ENCODE data around the gene ZBTB20. TPM values are rescaled to one million over a fixed set of nuclear protein-coding genes. Genes with fewer than 3 reads are reported as not detected.

ZBTB20 gene
- total and polyA plus RNA-seq, 3 experiments from 2014 or later = 6.3 to 25.6 (median 6.5) TPM

- DNase-seq = no peak
- Mint-ChIP-seq H3K9me3 (peaks cover 3 to 12% (median 11%) of the 10 kb centered on the region in 5 donors), H3K36me3 (peaks cover 4 to 23% (median 13%) of the 10 kb centered on the region in 3 donors), H3K4me3 (no peak overlapping the region), H3K27me3 (no peaks in the 10 kb centered on the region), H3K27ac (no peak overlapping the region), H3K4me1 (peaks cover 0 to 12% (median 8%) of the 10 kb centered on the region in 3 donors)
- no peaks in the 10 kb centered on the region for H3K27me3 ChIP-seq (ENCODE audit: insufficient read depth, low read length, poor library complexity, severe bottlenecking)
- no peaks in the 10 kb centered on the region for H3K36me3 ChIP-seq (ENCODE audit: insufficient read depth, low read length)
- CTCF ChIA-PET = no interaction called here
- H3K9me3 ChIP-seq (ENCODE audit: low read length) = no peaks in the 10 kb centered on the region
- POLR2A ChIA-PET = no interaction called here
- no peak overlapping the region for H3K4me3 ChIP-seq (ENCODE audit: low read length)
- H3K4me1 ChIP-seq (ENCODE audit: insufficient read depth, low read length) = no peaks in the 10 kb centered on the region
- no peak overlapping the region for H3K27ac ChIP-seq (ENCODE audit: low read depth, low read length)
Observed at GRCh38 chr3:114666623-114667022, 480.5 kb downstream of the ZBTB20 start.

GRCh38 chr3:114664006-114664405 lies 483.1 kb downstream of the ZBTB20 start:
- DNase-seq = no peak
- Histone ChIP-seq H3K36me3 (ENCODE audit: insufficient read depth, low read length) (no peaks in the 10 kb centered on the region), H3K4me3 (ENCODE audit: low read length) (no peak overlapping the region), H3K4me1 (ENCODE audit: insufficient read depth, low read length) (no peaks in the 10 kb centered on the region), H3K9me3 (ENCODE audit: low read length) (no peaks in the 10 kb centered on the region), H3K27me3 (ENCODE audit: insufficient read depth, low read length, poor library complexity, severe bottlenecking) (no peaks in the 10 kb centered on the region), H3K27ac (ENCODE audit: low read depth, low read length) (no peak overlapping the region)
- H3K9me3 Mint-ChIP-seq = peaks cover 5 to 14% (median 11%) of the 10 kb centered on the region in 5 donors
- H3K36me3 Mint-ChIP-seq = peaks cover 12 to 39% (median 23%) of the 10 kb centered on the region in 3 donors
- ChIA-PET CTCF (no interaction called here), POLR2A (no interaction called here)
- no peak overlapping the region for H3K27ac Mint-ChIP-seq
- peaks cover 0 to 4% (median 0%) of the 10 kb centered on the region in 3 donors for H3K4me1 Mint-ChIP-seq
- no peak overlapping the region for H3K4me3 Mint-ChIP-seq
- H3K27me3 Mint-ChIP-seq = no peaks in the 10 kb centered on the region

GRCh38 chr3:114660808-114661207 lies 486.3 kb downstream of the ZBTB20 start:
- no peaks in the 10 kb centered on the region for H3K36me3 ChIP-seq (ENCODE audit: insufficient read depth, low read length)
- ChIA-PET POLR2A (no interaction called here), CTCF (no interaction called here)
- H3K27me3 Mint-ChIP-seq = no peaks in the 10 kb centered on the region
- H3K4me1 Mint-ChIP-seq = no peaks in the 10 kb centered on the region
- H3K4me3 ChIP-seq (ENCODE audit: low read length) = no peak overlapping the region
- H3K27ac Mint-ChIP-seq = no peak overlapping the region
- H3K36me3 Mint-ChIP-seq = peaks cover 10 to 53% (median 28%) of the 10 kb centered on the region in 3 donors
- H3K27me3 ChIP-seq (ENCODE audit: insufficient read depth, low read length, poor library complexity, severe bottlenecking) = no peaks in the 10 kb centered on the region
- no peaks in the 10 kb centered on the region for H3K4me1 ChIP-seq (ENCODE audit: insufficient read depth, low read length)
- peaks cover 5 to 12% (median 11%) of the 10 kb centered on the region in 5 donors for H3K9me3 Mint-ChIP-seq
- no peak overlapping the region for H3K27ac ChIP-seq (ENCODE audit: low read depth, low read length)
- DNase-seq = no peak
- no peak overlapping the region for H3K4me3 Mint-ChIP-seq
- H3K9me3 ChIP-seq (ENCODE audit: low read length) = no peaks in the 10 kb centered on the region

GRCh38 chr3:114660124-114660523 lies 487.0 kb downstream of the ZBTB20 start:
- Histone ChIP-seq H3K27me3 (ENCODE audit: insufficient read depth, low read length, poor library complexity, severe bottlenecking) (no peaks in the 10 kb centered on the region), H3K36me3 (ENCODE audit: insufficient read depth, low read length) (no peaks in the 10 kb centered on the region), H3K9me3 (ENCODE audit: low read length) (no peaks in the 10 kb centered on the region), H3K4me3 (ENCODE audit: low read length) (no peak overlapping the region), H3K4me1 (ENCODE audit: insufficient read depth, low read length) (no peaks in the 10 kb centered on the region), H3K27ac (ENCODE audit: low read depth, low read length) (no peak overlapping the region)
- no peak for DNase-seq
- Mint-ChIP-seq H3K4me1 (no peaks in the 10 kb centered on the region), H3K9me3 (peaks cover 5 to 12% (median 11%) of the 10 kb centered on the region in 5 donors), H3K27me3 (no peaks in the 10 kb centered on the region), H3K27ac (no peak overlapping the region), H3K4me3 (no peak overlapping the region), H3K36me3 (peaks cover 10 to 48% (median 27%) of the 10 kb centered on the region in 3 donors)
- CTCF ChIA-PET = no interaction called here
- POLR2A ChIA-PET = no interaction called here

- DNase-seq = no peak
- H3K4me1 Mint-ChIP-seq = no peaks in the 10 kb centered on the region
- Histone ChIP-seq H3K4me1 (ENCODE audit: insufficient read depth, low read length) (no peaks in the 10 kb centered on the region), H3K36me3 (ENCODE audit: insufficient read depth, low read length) (no peaks in the 10 kb centered on the region), H3K9me3 (ENCODE audit: low read length) (no peaks in the 10 kb centered on the region), H3K4me3 (ENCODE audit: low read length) (no peak overlapping the region), H3K27me3 (ENCODE audit: insufficient read depth, low read length, poor library complexity, severe bottlenecking) (no peaks in the 10 kb centered on the region), H3K27ac (ENCODE audit: low read depth, low read length) (no peak overlapping the region)
- peaks cover 5 to 9% (median 7%) of the 10 kb centered on the region in 5 donors for H3K9me3 Mint-ChIP-seq
- H3K4me3 Mint-ChIP-seq = no peak overlapping the region
- CTCF ChIA-PET = no interaction called here
- POLR2A ChIA-PET = no interaction called here
- H3K27ac Mint-ChIP-seq = peak overlapping the region in 1 of 8 donors; percentile 67
- peaks cover 10 to 41% (median 21%) of the 10 kb centered on the region in 3 donors for H3K36me3 Mint-ChIP-seq
- no peaks in the 10 kb centered on the region for H3K27me3 Mint-ChIP-seq
Observed at GRCh38 chr3:114659109-114660061, 487.7 kb downstream of the ZBTB20 start.

- H3K4me3 Mint-ChIP-seq = no peak overlapping the region
- ChIA-PET CTCF (no interaction called here), POLR2A (no interaction called here)
- H3K27ac ChIP-seq (ENCODE audit: low read depth, low read length) = no peak overlapping the region
- H3K9me3 ChIP-seq (ENCODE audit: low read length) = no peaks in the 10 kb centered on the region
- no peaks in the 10 kb centered on the region for H3K27me3 ChIP-seq (ENCODE audit: insufficient read depth, low read length, poor library complexity, severe bottlenecking)
- H3K9me3 Mint-ChIP-seq = no peaks in the 10 kb centered on the region
- peak overlapping the region in 1 of 8 donors; percentile 45 for H3K27ac Mint-ChIP-seq
- H3K27me3 Mint-ChIP-seq = no peaks in the 10 kb centered on the region
- no peaks in the 10 kb centered on the region for H3K36me3 ChIP-seq (ENCODE audit: insufficient read depth, low read length)
- H3K4me1 Mint-ChIP-seq = peaks cover 0 to 11% (median 9%) of the 10 kb centered on the region in 3 donors
- no peaks in the 10 kb centered on the region for H3K4me1 ChIP-seq (ENCODE audit: insufficient read depth, low read length)
- no peak for DNase-seq
- H3K36me3 Mint-ChIP-seq = peaks cover 2 to 10% (median 6%) of the 10 kb centered on the region in 3 donors
- H3K4me3 ChIP-seq (ENCODE audit: low read length) = no peak overlapping the region
Observed at GRCh38 chr3:114651555-114651954, 495.5 kb downstream of the ZBTB20 start.

- H3K4me3 Mint-ChIP-seq = no peak overlapping the region
- Histone ChIP-seq H3K27ac (ENCODE audit: low read depth, low read length) (no peak overlapping the region), H3K4me3 (ENCODE audit: low read length) (no peak overlapping the region), H3K27me3 (ENCODE audit: insufficient read depth, low read length, poor library complexity, severe bottlenecking) (no peaks in the 10 kb centered on the region), H3K36me3 (ENCODE audit: insufficient read depth, low read length) (no peaks in the 10 kb centered on the region), H3K9me3 (ENCODE audit: low read length) (no peaks in the 10 kb centered on the region), H3K4me1 (ENCODE audit: insufficient read depth, low read length) (no peaks in the 10 kb centered on the region)
- CTCF ChIA-PET = no interaction called here
- H3K27ac Mint-ChIP-seq = no peak overlapping the region
- H3K36me3 Mint-ChIP-seq = peaks cover 1 to 7% (median 6%) of the 10 kb centered on the region in 3 donors
- no peak for DNase-seq
- H3K9me3 Mint-ChIP-seq = no peaks in the 10 kb centered on the region
- POLR2A ChIA-PET = no interaction called here
- peaks cover 0 to 11% (median 9%) of the 10 kb centered on the region in 3 donors for H3K4me1 Mint-ChIP-seq
- H3K27me3 Mint-ChIP-seq = no peaks in the 10 kb centered on the region
Observed at GRCh38 chr3:114650808-114651207, 496.3 kb downstream of the ZBTB20 start.

GRCh38 chr3:114649331-114649730 lies 497.8 kb downstream of the ZBTB20 start:
- POLR2A ChIA-PET = no interaction called here
- CTCF ChIA-PET = no interaction called here
- Mint-ChIP-seq H3K4me3 (no peak overlapping the region), H3K36me3 (peaks cover 1 to 9% (median 7%) of the 10 kb centered on the region in 3 donors), H3K9me3 (no peaks in the 10 kb centered on the region), H3K27ac (no peak overlapping the region), H3K27me3 (no peaks in the 10 kb centered on the region), H3K4me1 (peaks cover 0 to 11% (median 9%) of the 10 kb centered on the region in 3 donors)
- H3K36me3 ChIP-seq (ENCODE audit: insufficient read depth, low read length) = no peaks in the 10 kb centered on the region
- no peaks in the 10 kb centered on the region for H3K27me3 ChIP-seq (ENCODE audit: insufficient read depth, low read length, poor library complexity, severe bottlenecking)
- no peaks in the 10 kb centered on the region for H3K9me3 ChIP-seq (ENCODE audit: low read length)
- DNase-seq = no peak
- no peak overlapping the region for H3K4me3 ChIP-seq (ENCODE audit: low read length)
- H3K4me1 ChIP-seq (ENCODE audit: insufficient read depth, low read length) = no peaks in the 10 kb centered on the region
- H3K27ac ChIP-seq (ENCODE audit: low read depth, low read length) = no peak overlapping the region
